Measurements from ENCODE around the gene NPPA.

Gene NPPA

DNA sequence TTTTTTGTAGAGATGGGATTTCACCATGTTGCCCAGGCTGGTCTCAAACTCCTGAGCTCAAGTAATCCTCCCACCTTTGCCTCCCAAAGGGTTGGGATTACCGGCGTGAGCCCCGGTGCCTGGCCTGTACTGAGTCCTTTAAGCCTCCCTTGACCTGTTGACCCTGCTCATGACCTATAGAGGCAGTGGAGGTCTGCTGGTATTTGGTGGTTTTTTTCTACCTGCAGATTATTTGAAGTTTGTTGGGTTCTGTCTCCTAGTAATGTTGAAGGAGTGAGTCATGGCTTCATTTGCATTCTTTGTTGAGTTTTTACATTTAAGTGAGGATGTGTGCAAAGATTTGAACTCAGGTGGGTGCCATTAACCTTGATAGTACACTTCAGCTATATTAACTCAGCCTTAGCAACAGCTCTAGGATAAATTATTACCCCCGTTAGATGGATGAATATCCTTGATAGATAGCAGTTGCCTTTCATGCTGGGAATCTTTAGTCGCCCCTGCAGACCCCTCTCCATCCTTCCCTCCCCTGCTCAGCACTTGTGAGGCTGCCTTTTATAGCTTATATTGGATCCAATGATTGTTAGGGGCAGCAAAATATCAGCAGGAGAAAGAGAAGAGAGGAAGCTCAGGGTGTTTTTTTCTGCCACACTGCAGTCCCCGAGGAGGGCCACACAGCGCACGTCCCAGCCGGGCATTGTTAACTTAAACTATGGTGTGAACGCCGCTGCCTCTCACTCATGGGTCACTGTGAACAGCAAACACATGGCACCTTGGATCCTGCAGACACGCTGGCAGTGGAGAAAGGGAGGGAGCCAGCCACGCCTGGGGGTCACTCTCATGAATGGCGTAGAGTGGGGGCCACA, 26.0 kb upstream of the NPPA start:
- DNase-seq = no peak

- no peak for DNase-seq
These were observed 25.0 kb upstream of the NPPA start for GRCh38 chr1:11872545-11872944.

- no peak for DNase-seq
These were observed 22.1 kb upstream of the NPPA start for GRCh38 chr1:11869650-11870207.

DNA sequence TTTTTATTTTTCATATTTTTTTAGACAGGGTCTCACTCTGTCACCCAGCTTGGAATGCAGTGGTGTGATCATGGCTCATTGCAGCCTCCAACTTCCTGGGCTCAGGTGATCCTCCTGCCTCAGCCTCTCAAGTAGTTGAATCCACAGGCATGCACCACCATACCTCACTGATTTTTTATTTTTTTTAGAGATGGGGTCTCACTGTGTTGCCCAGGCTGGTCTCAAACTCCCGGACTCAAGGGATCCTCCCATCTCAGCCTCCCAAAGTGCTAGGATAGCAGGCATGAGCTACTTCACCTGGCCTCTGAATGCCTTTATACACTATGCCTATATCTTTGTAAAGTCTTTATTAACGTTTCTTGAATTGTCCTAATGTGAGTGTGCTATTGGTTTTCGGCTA, 21.5 kb upstream of the NPPA start:
- DNase-seq = no peak

- DNase-seq = no peak
These were observed 20.9 kb upstream of the NPPA start for GRCh38 chr1:11868331-11868980.

- DNase-seq = no peak
These were observed 15.3 kb upstream of the NPPA start for GRCh38 chr1:11862890-11863289.

GRCh38 chr1:11860587-11860986, 13.0 kb upstream of the NPPA start:
- DNase-seq = no peak

- no peak for DNase-seq
These were observed 12.5 kb upstream of the NPPA start for GRCh38 chr1:11860083-11860482.

GRCh38 chr1:11858968-11859871, 11.6 kb upstream of the NPPA start:
- peak; percentile 52 for DNase-seq

GRCh38 chr1:11858613-11858967, 11.0 kb upstream of the NPPA start, which contains the start of gene NPPB:
Gene NPPB (minus strand): TSS chr1:11858945. CDS start chr1:11858833, 112 bp downstream.
- DNase-seq = no peak

GRCh38 chr1:11858158-11858557, 10.6 kb upstream of the NPPA start:
- no peak for DNase-seq

DNA sequence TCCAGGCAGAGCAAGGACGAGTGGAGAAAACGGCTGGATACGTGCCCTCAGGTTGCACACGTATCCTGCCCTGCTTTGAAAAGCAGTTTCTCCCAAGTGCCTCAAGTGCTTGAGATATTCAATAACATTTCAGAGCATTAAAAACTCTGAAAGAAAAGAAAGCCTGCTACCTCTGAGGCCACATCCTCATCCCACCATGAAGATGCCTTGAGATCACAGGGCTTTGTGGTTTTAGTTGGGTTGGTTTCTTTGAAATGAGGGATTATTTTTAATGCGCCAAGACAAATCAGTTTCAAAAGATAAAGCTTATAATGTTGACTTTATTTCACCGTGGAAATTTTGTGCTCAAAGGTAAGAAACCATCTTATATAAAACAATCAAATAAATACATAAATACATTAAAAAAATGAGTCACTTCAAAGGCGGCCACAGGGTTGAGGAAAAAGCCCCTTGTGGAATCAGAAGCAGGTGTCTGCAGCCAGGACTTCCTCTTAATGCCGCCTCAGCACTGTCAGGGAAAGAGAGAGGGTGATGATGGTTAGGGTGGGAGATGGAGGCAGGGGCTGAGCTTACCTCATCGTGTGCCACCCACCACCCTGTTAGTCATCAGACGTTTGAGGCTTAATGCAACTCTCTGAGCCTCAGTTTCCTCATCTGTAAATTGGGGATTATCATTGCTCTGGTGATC, 9.7 kb upstream of the NPPA start:
- DNase-seq = no peak

GRCh38 chr1:11856698-11857097, 9.1 kb upstream of the NPPA start:
- DNase-seq = no peak

DNA sequence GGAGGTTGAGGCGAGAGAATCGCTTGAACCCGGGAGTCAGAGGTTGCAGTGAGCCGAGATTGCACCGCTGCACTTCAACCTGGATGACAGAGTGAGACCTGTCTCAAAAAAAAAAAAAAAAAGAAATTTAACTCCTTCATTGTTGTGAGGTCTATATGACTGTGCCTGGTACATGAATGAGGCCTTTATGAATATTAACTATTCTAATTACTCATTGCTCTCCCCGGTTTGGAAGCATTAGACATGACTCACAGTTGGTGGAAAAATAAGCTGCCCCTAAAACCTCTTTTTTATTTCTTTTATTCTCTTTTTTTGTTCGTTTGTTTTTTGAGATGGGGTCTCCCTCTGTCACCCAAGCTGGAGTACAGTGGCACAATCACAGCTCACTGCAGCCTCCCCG, 7.8 kb upstream of the NPPA start:
- no peak for DNase-seq

GRCh38 chr1:11854519-11854918, 6.9 kb upstream of the NPPA start:
- no peak for DNase-seq

GRCh38 chr1:11851180-11851579, 3.6 kb upstream of the NPPA start:
- no peak for DNase-seq

GRCh38 chr1:11850156-11850555, 2.6 kb upstream of the NPPA start:
- no peak for DNase-seq

- no peak for DNase-seq
These were observed 754 bp upstream of the NPPA start for GRCh38 chr1:11848373-11848700.

DNA sequence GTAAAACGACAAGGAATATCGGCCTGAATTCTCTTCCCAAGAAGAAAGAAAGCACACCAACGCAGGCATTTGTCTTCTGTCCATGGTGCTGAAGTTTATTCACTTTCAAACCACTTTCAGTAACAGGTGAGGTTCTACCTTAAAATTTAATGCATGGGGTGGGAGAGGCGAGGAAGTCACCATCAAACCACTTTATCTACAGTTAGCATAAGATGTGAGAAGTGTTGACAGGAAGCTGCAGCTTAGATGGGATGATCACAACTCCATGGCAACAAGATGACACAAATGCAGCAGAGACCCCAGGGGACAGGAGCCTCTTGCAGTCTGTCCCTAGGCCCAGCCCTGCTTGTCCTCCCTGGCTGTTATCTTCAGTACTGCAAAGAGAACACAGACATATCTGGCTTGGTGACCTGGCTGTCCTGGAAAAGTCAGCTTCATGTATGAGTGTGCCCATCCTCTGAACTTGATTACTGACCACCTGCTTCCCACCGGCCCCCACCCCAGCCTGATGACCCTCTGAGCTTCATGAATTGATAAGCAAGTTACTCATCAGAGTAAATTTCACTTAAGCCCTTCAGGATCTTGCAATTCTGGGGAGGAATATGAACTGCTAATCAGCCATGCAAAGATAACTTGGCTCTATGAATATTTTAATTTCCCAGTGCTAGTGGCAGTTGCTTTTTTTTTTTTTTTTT, 1.8 kb downstream of the NPPA start:
- no peak for DNase-seq

DNA sequence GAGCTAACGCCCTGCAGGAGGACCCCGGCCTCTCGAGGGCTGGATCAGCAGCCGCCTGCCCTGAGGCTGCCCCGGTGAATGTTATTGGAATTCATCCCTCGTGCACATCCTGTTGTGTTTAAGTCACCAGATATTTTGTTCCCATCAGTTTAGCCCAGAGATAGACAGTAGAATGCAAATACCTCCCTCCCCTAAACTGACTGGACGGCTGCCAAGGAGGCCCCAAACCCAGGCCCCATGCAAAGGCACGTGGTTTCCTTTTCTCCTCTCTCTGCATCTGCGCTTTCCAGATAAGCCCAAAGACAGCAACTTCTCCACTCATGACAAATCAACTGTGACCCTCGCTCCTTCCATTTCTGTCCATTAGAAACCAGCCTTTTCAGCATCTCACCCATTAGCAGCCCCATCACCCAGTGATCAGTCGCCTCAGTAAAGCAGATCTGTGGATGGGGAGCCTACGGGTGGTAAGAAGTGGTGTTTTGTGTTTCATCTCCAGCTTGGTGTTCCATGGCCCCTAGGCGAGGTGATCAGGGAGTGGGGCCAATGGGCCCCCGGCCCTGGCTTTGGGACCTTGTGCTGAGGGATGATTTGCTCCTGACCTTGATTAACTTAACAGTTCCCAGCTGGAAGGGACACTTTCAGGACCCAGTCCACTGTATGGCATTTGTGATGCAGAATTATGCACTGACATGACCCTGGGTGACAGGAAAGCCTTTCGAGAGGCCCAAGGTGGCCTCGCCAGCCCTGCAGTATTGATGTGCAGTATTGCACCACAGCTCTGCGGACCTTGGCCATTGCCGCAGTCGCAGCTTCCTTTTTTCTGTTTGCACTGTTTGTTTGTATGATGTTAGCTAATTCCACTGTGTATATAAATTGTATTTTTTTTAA, 5.2 kb downstream of the NPPA start:
- DNase-seq = no peak

Measured in stimulated activated naive CD4-positive, alpha-beta T cell treated with Interleukin-2 at 50 U/mL for 16 hours (primary cell).